GM13977 (cell line): ENCODE data around the gene TOMM20.
"Not testable (repeated sequence)": the region's sequence is repeated elsewhere in the genome, so short reads cannot be mapped to it uniquely, and the experiment has no call there.

Experiments
- DNase-seq: peaks from one replicate; pipeline ENCODE4 v3.0.0; 2012; ENCODE audit warnings: low spot score
- in situ Hi-C: fragments of 300-500 bp; cut with MboI; formaldehyde crosslinking; loops from one replicate; pipeline ENCODE4 v1.12.0; 2022; ENCODE audit warnings: low sequenced_read_pairs, low pct_unique_long_range_greater_than_20kb, mixed read lengths, inconsistent platforms; ENCODE audit not compliant: unreplicated experiment
- TF ChIP-seq, protein P1 (sequence below): IDR thresholded peaks from 2 replicates; pipeline ENCODE4 v1.5.1; 2012; ENCODE audit warnings: mild to moderate bottlenecking, control low read depth; ENCODE audit not compliant: insufficient read depth; ENCODE audit errors: extremely low read depth, missing control alignments

The TOMM20 gene

DNA sequence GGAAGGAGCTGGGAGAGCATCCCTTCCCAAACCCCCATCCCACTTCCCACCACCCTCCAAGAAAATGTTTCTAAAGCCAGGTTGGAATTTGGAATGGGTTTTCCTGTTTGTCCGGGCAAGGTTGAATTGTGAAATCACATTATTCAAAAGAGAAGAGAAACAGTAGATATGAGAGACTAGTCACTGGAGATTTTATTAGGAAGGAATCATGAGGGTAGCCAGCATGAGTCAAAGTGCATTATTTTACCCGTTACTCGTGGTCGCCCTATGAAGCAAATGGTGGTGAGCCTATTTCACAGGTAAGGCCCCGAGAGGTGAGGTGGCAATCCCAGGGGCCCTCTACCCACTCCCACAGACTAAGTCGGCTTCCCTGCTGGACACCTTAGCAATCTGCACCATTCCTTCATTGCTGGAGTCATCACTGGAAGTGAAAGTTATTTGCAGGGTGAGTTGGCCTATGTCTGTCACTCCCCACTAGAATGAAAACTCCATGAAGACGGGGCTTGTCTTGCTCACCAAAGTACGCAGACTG is 52.8 kb downstream of the TOMM20 start:
- in situ Hi-C loops: loop anchor here (25.0 kb wide), 1 partner anchor 339 kb away; no protein-coding TSS in a partner anchor
- TF ChIP-seq, protein P1, sequence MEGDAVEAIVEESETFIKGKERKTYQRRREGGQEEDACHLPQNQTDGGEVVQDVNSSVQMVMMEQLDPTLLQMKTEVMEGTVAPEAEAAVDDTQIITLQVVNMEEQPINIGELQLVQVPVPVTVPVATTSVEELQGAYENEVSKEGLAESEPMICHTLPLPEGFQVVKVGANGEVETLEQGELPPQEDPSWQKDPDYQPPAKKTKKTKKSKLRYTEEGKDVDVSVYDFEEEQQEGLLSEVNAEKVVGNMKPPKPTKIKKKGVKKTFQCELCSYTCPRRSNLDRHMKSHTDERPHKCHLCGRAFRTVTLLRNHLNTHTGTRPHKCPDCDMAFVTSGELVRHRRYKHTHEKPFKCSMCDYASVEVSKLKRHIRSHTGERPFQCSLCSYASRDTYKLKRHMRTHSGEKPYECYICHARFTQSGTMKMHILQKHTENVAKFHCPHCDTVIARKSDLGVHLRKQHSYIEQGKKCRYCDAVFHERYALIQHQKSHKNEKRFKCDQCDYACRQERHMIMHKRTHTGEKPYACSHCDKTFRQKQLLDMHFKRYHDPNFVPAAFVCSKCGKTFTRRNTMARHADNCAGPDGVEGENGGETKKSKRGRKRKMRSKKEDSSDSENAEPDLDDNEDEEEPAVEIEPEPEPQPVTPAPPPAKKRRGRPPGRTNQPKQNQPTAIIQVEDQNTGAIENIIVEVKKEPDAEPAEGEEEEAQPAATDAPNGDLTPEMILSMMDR: no peak
- no peak for DNase-seq

DNA sequence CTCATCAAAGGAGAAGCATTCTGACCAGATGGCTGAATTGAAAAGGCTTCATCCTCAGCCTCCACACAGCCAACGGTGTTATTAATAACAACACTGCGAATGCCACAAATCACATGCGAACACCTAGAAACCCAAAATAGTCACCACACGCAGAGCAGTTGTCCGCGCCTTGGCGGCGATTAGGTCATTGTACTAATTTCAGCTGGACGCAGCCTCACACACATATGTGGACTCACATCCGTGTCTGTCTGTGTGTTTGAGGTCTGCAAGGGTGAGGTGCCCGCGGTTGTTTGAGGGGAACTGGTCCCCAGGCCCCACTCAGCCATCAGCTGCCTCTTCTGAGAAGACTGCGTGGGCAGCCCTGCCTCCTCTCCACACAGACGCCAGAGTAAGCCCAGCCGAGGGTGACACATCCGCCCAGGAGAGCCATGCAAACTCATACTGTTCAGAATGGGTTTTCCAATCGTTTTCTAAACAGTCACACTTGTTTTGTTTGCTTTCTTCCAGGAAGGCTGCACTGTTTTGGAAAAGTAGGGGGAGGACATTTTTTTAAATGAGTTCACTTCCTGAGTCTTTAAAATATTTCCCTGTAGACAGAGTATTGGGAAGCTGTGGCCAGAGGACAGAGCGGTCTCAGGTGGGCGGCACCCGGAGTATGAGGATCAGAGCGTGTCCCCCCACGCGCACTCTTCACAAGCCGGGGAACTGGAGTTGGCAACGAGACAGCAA is 53.4 kb downstream of the TOMM20 start:
- peak; percentile 75 for DNase-seq
- in situ Hi-C loops: loop anchor here (25.0 kb wide), 1 partner anchor 338 kb away; no protein-coding TSS in a partner anchor

DNA sequence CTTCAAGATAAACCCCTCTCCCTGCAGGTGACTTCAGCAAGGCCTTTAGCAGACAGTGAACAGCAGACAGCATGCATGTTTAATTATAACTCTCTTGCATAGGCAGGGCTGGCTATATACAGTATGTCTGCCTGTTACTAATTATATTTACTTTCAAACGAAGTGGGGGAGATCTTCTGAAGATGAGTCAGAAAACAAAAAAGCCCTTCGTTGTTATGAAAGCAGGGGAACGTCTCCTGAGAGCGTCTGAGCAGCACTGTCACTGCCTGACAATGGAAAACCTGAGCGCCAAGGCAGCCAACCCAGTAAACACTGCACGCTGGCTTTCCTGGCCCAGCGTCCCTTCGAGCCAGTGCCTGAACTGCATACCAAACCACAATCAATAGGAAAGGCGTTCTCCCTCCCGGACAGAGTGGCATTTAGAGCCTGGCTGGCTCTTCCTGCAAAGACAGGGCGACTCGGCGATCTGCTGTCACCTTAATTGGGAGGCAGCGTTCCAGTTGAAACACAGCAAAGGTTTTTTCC is 54.1 kb downstream of the TOMM20 start:
- DNase-seq: peak; percentile 70

More for the DNA sequence above, 53.4 kb downstream of the TOMM20 start:
- TF ChIP-seq, protein P1: no peak

DNA sequence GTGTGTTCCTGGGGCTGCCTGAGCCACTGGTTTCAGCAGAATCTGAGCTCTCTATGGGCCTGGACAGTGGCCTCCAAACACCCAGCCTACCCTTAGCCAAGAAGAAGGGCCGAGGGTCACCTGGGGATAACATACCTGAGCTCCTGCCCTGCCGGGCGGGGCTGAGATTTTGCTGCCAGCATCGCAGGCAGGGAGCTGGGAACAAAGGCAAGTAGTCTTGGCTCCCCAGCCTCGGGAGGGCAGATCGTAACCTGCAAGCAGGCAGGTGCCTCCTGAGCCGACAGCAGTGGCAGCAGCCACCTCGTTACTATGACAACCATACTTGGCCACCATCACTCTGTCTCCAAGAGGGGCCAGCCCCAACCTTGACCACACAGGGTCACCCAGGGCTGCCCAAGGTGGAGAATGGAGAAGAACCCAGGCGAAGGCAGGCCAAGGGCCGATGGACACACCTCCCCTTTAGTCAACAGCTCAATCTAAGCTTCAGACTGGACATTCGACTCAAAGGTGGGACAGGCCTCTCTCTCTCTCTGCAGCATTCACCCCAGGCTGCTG is 54.6 kb downstream of the TOMM20 start:
- no peak for DNase-seq
- in situ Hi-C loops: no loop called here

More for the DNA sequence above, 54.1 kb downstream of the TOMM20 start:
- in situ Hi-C loops: loop anchor here (25.0 kb wide), 1 partner anchor 337 kb away; no protein-coding TSS in a partner anchor
- TF ChIP-seq, protein P1: no peak

DNA sequence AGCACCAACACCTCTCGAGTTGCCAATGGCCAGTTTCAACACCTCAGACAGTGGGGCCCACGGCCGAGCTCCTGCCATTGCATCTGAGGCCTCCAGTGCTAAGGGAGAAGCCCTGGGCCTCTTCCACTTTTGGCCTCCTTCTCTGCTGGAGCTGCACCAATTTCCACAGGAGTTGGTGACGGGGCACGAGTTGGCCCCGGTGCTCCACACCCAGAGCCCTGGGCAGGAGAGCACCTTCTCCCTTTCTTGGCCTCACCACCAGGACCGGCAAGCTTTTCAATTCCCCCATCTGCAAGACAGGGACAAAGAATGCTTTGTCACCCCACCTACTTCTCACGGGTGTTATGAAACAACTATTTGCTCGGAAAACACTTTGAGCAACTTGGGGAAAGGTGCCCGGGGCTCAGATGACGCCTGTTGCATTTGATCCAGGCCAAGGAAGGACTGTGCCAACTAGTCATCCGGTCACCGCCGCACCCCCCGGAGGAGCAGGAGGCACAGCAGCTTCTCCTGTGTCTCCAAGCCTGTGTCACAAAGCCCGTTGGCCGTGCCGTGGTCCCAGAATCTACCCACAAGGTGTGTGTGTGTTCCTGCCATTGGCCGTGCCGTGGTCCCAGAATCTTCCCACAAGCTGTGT is 55.2 kb downstream of the TOMM20 start:
- in situ Hi-C loops: no loop called here
- no peak for DNase-seq
- TF ChIP-seq, protein P1: no peak

More for the DNA sequence above, 54.6 kb downstream of the TOMM20 start:
- TF ChIP-seq, protein P1: no peak

DNA sequence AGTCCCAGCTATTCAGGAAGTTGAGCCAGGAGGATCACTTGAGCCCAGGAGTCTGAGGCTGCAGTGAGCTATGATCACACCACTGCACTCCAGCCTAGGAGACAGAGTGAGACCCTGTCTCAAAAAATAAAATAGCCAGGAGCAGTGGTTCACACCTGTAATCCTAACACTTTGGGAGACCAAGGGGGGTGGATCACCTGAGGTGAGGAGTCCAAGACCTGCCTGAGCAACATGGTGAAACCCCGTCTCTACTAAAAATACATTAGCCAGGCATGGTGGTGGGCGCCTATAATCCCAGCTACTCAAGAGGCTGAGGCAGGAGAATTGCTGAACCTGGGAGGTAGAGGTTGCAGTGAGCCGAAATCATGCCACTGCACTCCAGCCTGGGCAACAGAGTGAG is 56.1 kb downstream of the TOMM20 start:
- in situ Hi-C loops, DNase-seq: not testable (repeated sequence)

DNA sequence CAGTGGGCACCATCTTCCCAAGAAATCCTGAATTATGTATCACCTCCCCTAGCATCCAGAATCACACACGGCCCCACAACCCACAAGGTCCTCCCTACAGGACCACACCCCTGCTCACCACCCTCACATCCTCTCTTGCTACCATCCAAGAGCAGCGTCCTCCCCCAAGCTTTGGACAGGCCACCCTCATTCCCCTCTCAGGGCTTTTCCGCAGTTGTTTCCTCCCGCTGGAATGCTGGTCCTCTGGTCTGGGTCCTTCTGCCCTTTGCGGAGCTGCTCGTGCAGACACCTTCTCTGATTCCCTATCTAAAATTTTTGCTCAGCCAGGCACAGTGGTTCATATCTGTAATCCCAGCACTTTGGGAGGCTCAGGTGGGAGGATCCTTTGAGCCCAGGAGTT is 56.5 kb downstream of the TOMM20 start:
- TF ChIP-seq, protein P1: no peak
- in situ Hi-C loops: no loop called here
- no peak for DNase-seq
